ENCODE results near the gene CHST8.

The CHST8 gene

DNA sequence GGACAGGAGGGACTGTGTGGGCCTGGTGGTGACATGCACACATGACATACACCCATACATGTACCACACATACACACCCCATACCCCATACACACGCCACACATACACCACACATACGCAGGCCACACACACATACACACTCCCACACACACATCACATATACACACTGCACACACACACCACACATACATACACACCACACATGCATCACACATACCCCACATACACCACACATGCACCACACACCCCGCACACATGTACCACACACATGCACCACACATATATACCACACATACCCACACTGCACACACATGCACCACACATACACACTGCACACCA, 98.4 kb downstream of the CHST8 start:
- Histone ChIP-seq H3K4me1 (ENCODE audit: control insufficient read depth, insufficient read depth, low read length) (peaks cover 3% of the 10 kb centered on the region; the same call in 1 of the 2 replicates), H3K36me3 (ENCODE audit: control insufficient read depth, insufficient read depth, low read length) (no peaks in the 10 kb centered on the region), H3K4me3 (ENCODE audit: low read depth, low read length) (no peak overlapping the region), H3K27ac (ENCODE audit: low read depth, low read length) (no peak overlapping the region), H3K9ac (ENCODE audit: low read length) (no peak overlapping the region), H3K9me3 (ENCODE audit: control insufficient read depth, insufficient read depth, low read depth, low read length) (no peaks in the 10 kb centered on the region), H3K27me3 (ENCODE audit: control insufficient read depth, insufficient read depth, low read length) (no peaks in the 10 kb centered on the region)

DNA sequence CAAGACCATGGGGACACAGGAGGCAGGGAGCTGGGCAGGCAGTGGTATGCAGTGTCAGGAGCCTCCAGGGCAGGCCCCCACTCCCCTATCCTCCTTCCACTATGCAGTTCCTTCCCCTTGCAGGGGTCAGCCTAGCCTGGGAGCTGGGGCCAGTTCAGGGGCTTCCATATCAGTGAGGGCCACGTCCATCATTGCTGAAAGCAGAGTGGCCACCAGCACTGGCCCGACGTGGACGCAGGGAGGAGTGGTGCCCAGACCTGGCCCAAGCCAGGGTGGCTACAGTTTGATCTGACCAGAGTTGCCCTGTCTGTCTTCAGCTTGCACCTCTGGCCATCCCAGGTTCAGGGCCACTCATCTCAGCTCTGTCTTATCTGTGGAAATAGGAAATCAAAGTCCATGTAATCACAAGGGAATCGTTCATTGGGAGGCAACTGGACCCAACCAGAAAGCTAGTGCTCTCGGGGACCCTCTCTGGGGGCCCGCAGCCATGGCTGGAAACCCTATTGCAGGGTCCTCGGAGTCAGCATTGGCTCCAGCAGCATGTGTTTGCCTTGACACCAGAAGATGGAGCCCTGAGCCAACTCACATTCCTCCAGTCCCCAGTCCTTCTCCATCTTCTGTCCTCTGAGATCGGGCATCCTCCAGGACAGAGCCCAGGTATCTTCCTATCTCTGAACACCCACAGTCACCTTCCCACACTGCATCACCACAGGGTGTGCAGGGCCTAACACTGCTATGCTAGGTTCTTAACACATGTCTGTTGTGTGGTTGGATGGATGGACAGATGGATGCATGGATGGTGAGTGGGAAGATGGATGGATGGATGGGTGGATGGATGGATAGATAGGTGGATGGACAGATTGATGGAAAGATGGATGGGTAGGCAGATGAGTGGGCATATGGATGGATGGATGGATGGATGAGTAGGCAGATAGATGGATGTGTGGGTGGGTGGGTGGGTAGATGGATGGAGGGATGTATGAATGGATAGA, 99.2 kb downstream of the CHST8 start:
- Histone ChIP-seq H3K27me3 (ENCODE audit: control insufficient read depth, insufficient read depth, low read length) (no peaks in the 10 kb centered on the region), H3K9me3 (ENCODE audit: control insufficient read depth, insufficient read depth, low read depth, low read length) (no peaks in the 10 kb centered on the region), H3K4me3 (ENCODE audit: low read depth, low read length) (no peak overlapping the region), H3K36me3 (ENCODE audit: control insufficient read depth, insufficient read depth, low read length) (no peaks in the 10 kb centered on the region), H3K27ac (ENCODE audit: low read depth, low read length) (no peak overlapping the region), H3K4me1 (ENCODE audit: control insufficient read depth, insufficient read depth, low read length) (peaks cover 3% of the 10 kb centered on the region; the same call in 1 of the 2 replicates), H3K9ac (ENCODE audit: low read length) (no peak overlapping the region)

DNA sequence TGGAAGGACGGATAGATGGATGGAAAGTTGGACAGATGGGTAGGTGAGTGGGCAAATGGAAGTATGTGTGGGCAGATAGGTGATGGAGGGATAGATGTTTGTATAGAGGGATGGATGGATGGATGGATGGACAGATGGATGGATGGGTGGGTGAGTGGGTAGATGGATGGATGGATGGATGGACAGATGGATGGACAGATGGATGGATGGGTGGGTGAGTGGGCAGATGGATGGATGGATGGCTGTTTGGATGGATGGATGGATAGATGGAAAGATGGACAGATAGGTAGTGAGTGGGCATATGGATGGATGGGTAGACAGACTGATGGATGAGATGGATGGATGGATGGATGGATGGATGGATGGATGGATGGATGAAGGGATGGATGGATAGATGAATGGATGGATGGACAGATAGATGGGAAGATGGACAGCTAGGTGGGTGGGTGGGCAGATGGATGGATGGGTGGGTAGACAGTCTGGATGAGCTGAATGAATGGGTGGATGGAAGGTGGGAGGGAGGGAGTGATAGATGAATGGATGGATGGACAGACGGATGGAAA, 100.1 kb downstream of the CHST8 start:
- H3K27ac ChIP-seq (ENCODE audit: low read depth, low read length): no peak overlapping the region
- H3K4me1 ChIP-seq (ENCODE audit: control insufficient read depth, insufficient read depth, low read length): peaks cover 3% of the 10 kb centered on the region; the same call in 1 of the 2 replicates
- H3K9ac ChIP-seq (ENCODE audit: low read length): no peak overlapping the region
- no peak overlapping the region for H3K4me3 ChIP-seq (ENCODE audit: low read depth, low read length)
- no peaks in the 10 kb centered on the region for H3K9me3 ChIP-seq (ENCODE audit: control insufficient read depth, insufficient read depth, low read depth, low read length)
- no peaks in the 10 kb centered on the region for H3K36me3 ChIP-seq (ENCODE audit: control insufficient read depth, insufficient read depth, low read length)
- H3K27me3 ChIP-seq (ENCODE audit: control insufficient read depth, insufficient read depth, low read length): no peaks in the 10 kb centered on the region

DNA sequence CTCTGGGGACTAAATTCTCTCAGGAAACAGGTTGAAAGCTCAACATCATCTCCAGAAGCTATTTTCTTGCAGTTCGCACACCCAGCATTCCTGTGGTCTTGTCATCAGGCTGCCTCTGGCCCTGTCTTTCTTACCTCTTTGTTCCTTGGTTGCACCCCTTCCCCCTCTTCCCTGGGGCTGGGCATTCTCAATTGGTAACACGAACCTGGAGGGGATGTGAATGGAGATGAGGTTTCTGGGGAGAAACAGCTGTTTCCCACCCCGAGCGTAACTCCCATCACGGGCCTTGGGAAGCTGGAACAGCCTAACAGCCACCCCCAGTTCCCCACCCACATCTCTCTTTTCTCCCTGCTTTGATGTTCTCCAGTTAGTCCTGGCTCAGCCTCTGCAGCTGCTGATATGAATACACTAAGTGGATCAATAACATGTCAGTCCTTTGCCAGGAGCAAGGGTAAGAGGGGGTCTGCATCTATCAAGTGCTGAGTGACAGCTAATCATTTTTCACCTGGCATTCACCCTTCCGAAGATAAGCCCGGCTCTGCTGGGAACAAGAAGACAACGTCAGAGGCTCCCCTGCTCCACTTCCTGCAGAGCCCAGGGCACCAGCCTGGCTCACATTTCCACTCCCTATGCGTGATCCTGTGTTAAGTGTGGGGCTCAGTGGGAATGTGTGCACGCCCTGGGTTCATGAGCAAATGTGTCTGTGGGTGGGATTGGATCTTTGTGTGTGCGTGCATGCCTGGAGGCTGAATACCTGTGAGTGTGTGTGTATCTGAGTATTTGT, 100.9 kb downstream of the CHST8 start:
- H3K4me3 ChIP-seq (ENCODE audit: low read depth, low read length): no peak overlapping the region
- H3K9ac ChIP-seq (ENCODE audit: low read length): no peak overlapping the region
- H3K4me1 ChIP-seq (ENCODE audit: control insufficient read depth, insufficient read depth, low read length): peaks cover 3% of the 10 kb centered on the region; the same call in 1 of the 2 replicates
- no peaks in the 10 kb centered on the region for H3K27me3 ChIP-seq (ENCODE audit: control insufficient read depth, insufficient read depth, low read length)
- no peaks in the 10 kb centered on the region for H3K36me3 ChIP-seq (ENCODE audit: control insufficient read depth, insufficient read depth, low read length)
- H3K9me3 ChIP-seq (ENCODE audit: control insufficient read depth, insufficient read depth, low read depth, low read length): no peaks in the 10 kb centered on the region
- H3K27ac ChIP-seq (ENCODE audit: low read depth, low read length): no peak overlapping the region

- Histone ChIP-seq H3K9me3 (ENCODE audit: control insufficient read depth, insufficient read depth, low read depth, low read length) (no peaks in the 10 kb centered on the region), H3K27me3 (ENCODE audit: control insufficient read depth, insufficient read depth, low read length) (no peaks in the 10 kb centered on the region), H3K9ac (ENCODE audit: low read length) (no peak overlapping the region), H3K36me3 (ENCODE audit: control insufficient read depth, insufficient read depth, low read length) (no peaks in the 10 kb centered on the region), H3K27ac (ENCODE audit: low read depth, low read length) (no peak overlapping the region), H3K4me1 (ENCODE audit: control insufficient read depth, insufficient read depth, low read length) (peaks cover 3% of the 10 kb centered on the region; the same call in 1 of the 2 replicates), H3K4me3 (ENCODE audit: low read depth, low read length) (no peak overlapping the region)
Observed at GRCh38 chr19:33723512-33723911, 101.8 kb downstream of the CHST8 start.

GRCh38 chr19:33724021-33724720, 102.4 kb downstream of the CHST8 start:
- peaks cover 3% of the 10 kb centered on the region; the same call in 1 of the 2 replicates for H3K4me1 ChIP-seq (ENCODE audit: control insufficient read depth, insufficient read depth, low read length)
- no peak overlapping the region for H3K9ac ChIP-seq (ENCODE audit: low read length)
- no peaks in the 10 kb centered on the region for H3K36me3 ChIP-seq (ENCODE audit: control insufficient read depth, insufficient read depth, low read length)
- no peaks in the 10 kb centered on the region for H3K27me3 ChIP-seq (ENCODE audit: control insufficient read depth, insufficient read depth, low read length)
- H3K9me3 ChIP-seq (ENCODE audit: control insufficient read depth, insufficient read depth, low read depth, low read length): no peaks in the 10 kb centered on the region
- no peak overlapping the region for H3K27ac ChIP-seq (ENCODE audit: low read depth, low read length)
- H3K4me3 ChIP-seq (ENCODE audit: low read depth, low read length): no peak overlapping the region

DNA sequence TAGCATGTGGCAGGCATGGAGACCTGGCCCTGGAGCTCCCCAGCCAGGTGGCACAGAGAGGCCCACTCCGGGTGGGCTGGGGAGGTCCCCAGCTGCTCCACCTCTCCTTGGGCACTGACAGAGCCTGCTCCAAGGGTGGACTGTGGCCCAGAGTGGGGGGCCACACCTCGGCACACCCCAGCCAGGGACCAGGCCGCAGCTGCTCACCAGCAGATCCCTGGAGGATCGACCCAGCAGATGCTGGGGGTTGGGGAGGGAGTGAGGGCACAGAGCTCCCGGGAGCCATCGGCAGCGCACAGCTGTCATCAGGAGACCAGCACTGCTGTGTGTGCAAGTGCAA, 102.9 kb downstream of the CHST8 start:
- Histone ChIP-seq H3K4me3 (ENCODE audit: low read depth, low read length) (no peak overlapping the region), H3K27ac (ENCODE audit: low read depth, low read length) (no peak overlapping the region), H3K9ac (ENCODE audit: low read length) (no peak overlapping the region), H3K9me3 (ENCODE audit: control insufficient read depth, insufficient read depth, low read depth, low read length) (no peaks in the 10 kb centered on the region), H3K4me1 (ENCODE audit: control insufficient read depth, insufficient read depth, low read length) (peaks cover 3% of the 10 kb centered on the region; the same call in 1 of the 2 replicates), H3K36me3 (ENCODE audit: control insufficient read depth, insufficient read depth, low read length) (no peaks in the 10 kb centered on the region), H3K27me3 (ENCODE audit: control insufficient read depth, insufficient read depth, low read length) (no peaks in the 10 kb centered on the region)

GRCh38 chr19:33725567-33725966, 103.8 kb downstream of the CHST8 start:
- Histone ChIP-seq H3K36me3 (ENCODE audit: control insufficient read depth, insufficient read depth, low read length) (no peaks in the 10 kb centered on the region), H3K27ac (ENCODE audit: low read depth, low read length) (no peak overlapping the region), H3K27me3 (ENCODE audit: control insufficient read depth, insufficient read depth, low read length) (no peaks in the 10 kb centered on the region), H3K4me3 (ENCODE audit: low read depth, low read length) (no peak overlapping the region), H3K4me1 (ENCODE audit: control insufficient read depth, insufficient read depth, low read length) (peaks cover 3% of the 10 kb centered on the region; the same call in 1 of the 2 replicates), H3K9me3 (ENCODE audit: control insufficient read depth, insufficient read depth, low read depth, low read length) (no peaks in the 10 kb centered on the region), H3K9ac (ENCODE audit: low read length) (no peak overlapping the region)

- no peak overlapping the region for H3K27ac ChIP-seq (ENCODE audit: low read depth, low read length)
- no peaks in the 10 kb centered on the region for H3K36me3 ChIP-seq (ENCODE audit: control insufficient read depth, insufficient read depth, low read length)
- H3K4me1 ChIP-seq (ENCODE audit: control insufficient read depth, insufficient read depth, low read length): peaks cover 3% of the 10 kb centered on the region; the same call in 1 of the 2 replicates
- no peaks in the 10 kb centered on the region for H3K27me3 ChIP-seq (ENCODE audit: control insufficient read depth, insufficient read depth, low read length)
- H3K4me3 ChIP-seq (ENCODE audit: low read depth, low read length): no peak overlapping the region
- no peaks in the 10 kb centered on the region for H3K9me3 ChIP-seq (ENCODE audit: control insufficient read depth, insufficient read depth, low read depth, low read length)
- no peak overlapping the region for H3K9ac ChIP-seq (ENCODE audit: low read length)
Observed at GRCh38 chr19:33726756-33727155, 105.0 kb downstream of the CHST8 start.

GRCh38 chr19:33727331-33727998, 105.7 kb downstream of the CHST8 start:
- H3K9me3 ChIP-seq (ENCODE audit: control insufficient read depth, insufficient read depth, low read depth, low read length): peaks cover under 1% of the 10 kb centered on the region; the same call in 1 of the 2 replicates
- no peaks in the 10 kb centered on the region for H3K27me3 ChIP-seq (ENCODE audit: control insufficient read depth, insufficient read depth, low read length)
- peaks cover 3% of the 10 kb centered on the region; the same call in 1 of the 2 replicates for H3K4me1 ChIP-seq (ENCODE audit: control insufficient read depth, insufficient read depth, low read length)
- H3K4me3 ChIP-seq (ENCODE audit: low read depth, low read length): no peak overlapping the region
- H3K27ac ChIP-seq (ENCODE audit: low read depth, low read length): no peak overlapping the region
- H3K9ac ChIP-seq (ENCODE audit: low read length): no peak overlapping the region
- no peaks in the 10 kb centered on the region for H3K36me3 ChIP-seq (ENCODE audit: control insufficient read depth, insufficient read depth, low read length)

All from HUES6 (cell line).